Urothelium cell line (cell line): ENCODE data around the gene VMP1.
"Not testable (repeated sequence)": the region's sequence is repeated elsewhere in the genome, so short reads cannot be mapped to it uniquely, and the experiment has no call there.

Experiments used
- DNase-seq: peaks from one replicate; pipeline ENCODE4 v3.0.0; 2011; ENCODE audit warnings: low spot score, mixed read lengths
- FAIRE-seq: peaks from 2 replicates; lab custom pipeline; 2011; peaks lifted over from hg19 to GRCh38; lab: Jason Lieb, UNC

Gene VMP1

DNA sequence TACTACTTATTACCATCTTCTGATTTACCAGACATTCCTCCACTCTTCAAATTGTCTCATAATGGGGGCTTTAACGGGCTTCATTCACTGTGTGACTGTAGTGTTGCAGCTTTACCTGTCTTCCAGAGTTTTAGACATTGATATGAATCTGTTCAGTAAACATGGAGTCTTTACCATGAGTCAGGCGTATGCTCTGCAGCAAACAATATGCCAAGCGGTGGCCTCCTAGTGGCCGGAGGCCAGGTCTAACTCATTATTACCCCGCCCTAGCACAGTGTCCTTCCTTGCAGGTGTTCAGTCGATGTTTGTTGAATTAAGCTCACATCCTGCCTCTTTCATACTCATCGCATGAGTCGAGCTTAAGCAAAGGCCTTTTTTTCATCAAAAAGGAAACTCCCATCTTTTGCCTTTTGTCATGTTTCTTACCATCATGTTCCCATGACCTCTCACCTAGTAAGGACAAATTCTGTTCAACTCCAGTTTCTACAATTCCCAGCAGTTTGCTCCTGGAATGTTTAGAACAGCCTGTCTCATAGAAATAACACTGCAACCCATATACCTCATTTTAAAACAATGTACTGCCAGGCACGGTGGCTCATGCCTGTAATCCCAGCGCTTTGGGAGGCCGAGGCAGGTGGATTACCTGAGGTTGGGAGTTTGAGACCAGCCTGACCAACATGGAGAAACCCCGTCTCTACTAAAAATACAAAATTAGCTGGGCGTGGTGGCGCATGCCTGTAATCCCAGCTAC lies 145.9 kb downstream of the VMP1 start:
- DNase-seq (peak; percentile 94), FAIRE-seq (peak; percentile 71)

DNA sequence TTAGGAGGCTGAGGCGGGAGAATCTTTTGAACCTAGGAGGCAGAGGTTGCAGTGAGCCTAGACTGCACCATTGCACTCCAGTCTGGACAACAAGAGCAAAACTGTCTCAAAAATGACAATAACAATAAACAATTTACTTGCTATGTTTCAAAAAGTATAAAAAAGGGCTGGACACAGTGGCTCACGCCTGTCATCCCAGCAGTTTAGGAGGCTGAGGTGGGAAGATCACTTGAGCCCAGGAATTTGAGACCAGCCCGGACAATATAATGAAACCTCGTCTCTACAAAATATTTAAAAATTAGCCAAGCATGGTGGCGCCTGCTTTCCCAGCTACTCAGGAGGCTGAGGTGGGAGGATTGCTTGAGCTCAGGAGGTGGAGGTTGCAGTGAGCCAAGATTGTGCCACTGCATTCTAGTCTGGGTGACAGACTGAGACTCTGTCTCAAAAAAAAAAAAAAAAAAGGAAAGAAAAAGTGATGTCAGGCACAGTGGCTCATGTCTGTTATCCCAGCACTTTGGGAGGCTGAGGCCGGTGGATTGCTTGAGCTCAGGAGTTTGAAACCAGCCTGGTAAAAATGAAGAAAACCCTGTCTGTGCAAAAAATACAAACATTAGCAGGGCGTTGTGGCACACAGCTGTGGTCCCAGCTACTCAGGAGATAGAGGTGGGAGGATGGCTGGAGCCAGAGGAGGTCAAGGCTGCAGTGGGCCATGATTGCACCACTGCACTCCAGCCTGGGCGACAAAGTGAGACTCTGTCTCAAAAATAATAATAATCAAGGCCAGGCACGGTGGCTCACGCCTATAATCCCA lies 146.7 kb downstream of the VMP1 start:
- not testable (repeated sequence) for DNase-seq, FAIRE-seq

DNA sequence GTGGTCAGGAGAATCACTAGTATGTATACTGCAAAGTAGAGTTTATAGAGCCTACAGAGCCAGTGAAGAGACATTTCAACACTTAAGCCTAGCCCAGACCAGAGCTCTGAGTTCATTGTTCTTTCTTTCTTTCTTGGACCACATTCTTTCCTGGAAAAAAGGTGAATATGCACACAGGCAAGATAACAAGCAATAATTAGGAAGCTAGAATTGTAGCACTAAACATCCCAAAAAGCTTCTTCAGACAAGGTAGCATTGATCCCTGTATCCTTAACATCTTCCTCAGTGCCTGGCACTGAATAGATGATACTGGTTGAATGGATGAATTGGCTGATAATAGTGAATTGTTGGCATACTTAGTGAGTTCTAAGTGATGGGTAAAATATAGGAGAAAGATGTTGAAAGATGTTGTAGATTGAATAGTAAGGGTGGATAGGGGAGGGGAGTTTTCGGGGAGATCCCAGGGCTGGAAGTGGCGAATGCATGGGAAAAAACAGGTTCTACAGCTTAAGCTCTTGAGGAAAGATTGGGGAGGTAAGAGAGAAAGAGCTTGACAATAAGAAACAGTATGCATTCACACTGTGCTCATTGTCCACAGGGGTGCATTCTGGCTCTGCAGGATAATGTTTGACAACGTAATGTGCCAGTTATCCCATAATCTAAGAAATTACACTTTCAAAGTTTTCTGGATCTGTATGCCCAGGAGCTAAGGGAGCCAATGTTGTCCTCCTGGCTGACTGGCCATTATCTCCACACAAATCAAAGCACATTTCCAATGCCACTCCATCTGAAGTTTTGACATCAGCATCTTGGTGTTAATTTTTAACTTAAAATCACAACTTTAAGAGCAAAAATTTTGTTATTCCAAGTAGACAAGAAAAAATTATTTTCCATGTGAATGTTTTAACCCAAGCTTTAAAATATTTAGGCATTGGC lies 149.7 kb downstream of the VMP1 start:
- no peak for FAIRE-seq
- DNase-seq: no peak

DNA sequence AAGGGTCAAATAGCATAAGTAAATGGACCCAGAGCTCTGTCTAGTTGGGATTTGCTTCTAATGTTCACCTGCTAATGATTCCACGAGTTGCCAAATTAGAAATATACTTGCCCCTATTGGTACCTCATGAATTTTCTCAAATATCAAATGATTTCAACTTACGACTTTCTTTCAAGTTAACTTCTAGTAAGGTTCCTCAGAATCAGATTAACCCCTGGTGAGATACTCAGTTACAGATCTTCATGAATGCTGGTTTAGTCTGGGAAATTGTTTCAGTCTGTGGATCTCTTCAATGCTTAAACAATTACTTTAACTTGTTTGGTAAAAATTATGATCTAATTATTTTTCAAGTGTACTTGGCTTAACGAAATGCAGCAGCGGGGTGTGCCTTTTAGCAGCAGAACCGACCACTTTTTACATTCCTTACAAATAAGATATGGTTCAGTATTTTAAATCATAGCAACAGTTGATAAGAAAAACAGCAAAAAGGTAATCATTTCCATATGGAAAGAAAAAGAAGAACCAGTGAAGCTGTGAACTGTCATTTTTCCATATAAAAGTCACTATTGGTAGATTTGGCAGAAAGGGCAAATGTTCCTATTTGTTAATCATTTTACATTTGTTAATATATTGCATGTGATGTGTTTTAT lies 150.8 kb downstream of the VMP1 start:
- FAIRE-seq: no peak

DNA sequence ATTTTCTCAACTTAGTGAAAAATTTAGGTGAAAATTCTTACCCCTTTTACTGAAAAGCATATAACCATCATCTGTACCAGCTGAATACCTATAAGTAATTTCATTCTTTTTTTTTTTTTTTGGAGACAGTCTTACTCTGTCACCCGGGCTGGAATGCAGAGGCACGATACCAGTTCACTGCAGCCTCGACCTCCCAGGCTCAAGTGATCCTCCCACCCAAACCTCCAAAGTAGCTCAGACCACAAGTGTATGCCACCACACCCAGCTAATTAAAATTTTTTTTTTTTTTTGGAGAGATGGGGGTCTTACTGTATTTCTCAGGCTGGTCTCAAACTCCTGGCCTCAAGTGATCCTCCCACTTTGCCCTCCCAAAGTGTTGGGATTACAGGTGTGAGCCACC lies 151.5 kb downstream of the VMP1 start:
- FAIRE-seq: no peak

More for the DNA sequence above, 150.8 kb downstream of the VMP1 start:
- no peak for DNase-seq

DNA sequence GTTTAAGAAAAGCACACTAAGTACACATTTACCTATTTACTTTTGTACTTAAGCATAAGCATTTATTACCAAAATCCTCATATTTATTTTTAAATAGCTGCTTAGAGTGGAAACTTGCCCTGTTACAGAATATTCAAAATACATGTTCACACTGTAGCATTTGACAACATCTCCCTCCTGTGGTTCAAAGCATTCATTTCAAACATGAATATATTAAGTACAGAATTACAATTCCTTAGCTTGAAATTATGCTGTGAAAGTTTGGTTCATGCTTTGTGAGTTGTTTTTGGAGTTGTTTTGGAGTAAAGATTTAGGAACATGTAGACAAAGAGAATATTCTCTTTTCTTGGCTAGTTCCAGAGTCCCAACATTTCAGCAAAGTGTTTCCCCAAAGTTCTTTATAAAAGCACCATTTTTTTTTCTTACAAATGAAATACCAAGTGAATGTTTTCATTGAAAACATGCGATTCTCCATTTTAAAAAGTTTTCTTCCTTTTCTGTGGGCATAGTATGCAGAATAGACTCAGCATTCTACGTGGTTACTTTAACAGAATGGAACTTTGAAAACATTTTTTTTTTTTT lies 152.1 kb downstream of the VMP1 start:
- FAIRE-seq (no peak), DNase-seq (no peak)

More for the DNA sequence above, 151.5 kb downstream of the VMP1 start:
- DNase-seq: no peak

DNA sequence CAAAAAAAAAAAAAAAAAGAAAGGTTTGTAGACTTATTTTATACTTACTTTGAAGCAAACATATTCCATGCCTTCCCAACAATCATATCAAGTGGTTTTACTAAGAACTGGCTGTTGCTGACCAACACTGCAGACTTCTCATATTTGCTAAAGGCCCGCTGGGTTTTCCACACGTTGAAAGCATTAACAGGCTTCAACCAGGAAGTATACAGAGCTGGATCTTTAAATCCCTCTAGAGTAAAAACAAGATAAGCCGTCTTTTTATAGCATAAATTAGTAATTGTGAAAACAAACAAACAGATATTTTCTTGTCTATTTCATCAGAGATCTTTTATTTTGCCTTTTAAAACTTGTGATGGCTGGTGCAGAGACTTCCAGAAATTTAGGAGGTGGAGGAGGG lies 156.2 kb downstream of the VMP1 start:
- FAIRE-seq: no peak

DNA sequence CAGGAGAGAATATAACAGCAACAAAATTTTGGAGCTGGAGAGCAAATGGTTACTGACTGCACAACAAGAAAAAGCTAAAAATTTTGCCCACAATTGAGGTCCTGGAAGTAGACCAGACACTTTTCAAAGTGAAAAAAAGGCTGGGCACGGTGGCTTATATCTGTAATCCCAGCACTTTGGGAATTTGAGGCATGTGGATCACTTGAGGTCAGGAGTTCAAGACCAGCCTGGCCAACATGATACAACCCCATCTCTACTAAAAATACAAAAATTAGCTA lies 162.4 kb downstream of the VMP1 start:
- DNase-seq: no peak
- FAIRE-seq: no peak

More for the DNA sequence above, 156.2 kb downstream of the VMP1 start:
- no peak for DNase-seq

DNA sequence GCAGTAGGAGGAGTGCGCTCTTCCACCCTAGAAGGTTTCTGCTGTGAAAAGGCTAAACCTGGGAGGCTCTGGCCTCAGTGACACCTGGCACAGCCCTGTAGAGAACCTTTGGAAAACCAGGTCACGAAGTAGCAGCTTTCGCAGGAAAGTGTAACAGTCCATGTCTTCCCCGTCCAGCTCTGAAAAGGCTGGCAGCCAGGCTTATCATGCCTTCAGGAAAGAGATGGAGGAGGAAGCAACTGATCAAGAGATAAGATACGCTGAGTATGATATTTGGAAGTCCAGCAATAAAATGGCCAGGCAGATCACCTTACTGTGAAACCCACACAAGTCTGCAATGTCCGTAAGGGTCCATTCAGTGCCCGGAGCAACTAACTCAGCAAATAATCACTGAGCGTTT lies 163.0 kb downstream of the VMP1 start:
- FAIRE-seq (no peak), DNase-seq (no peak)

DNA sequence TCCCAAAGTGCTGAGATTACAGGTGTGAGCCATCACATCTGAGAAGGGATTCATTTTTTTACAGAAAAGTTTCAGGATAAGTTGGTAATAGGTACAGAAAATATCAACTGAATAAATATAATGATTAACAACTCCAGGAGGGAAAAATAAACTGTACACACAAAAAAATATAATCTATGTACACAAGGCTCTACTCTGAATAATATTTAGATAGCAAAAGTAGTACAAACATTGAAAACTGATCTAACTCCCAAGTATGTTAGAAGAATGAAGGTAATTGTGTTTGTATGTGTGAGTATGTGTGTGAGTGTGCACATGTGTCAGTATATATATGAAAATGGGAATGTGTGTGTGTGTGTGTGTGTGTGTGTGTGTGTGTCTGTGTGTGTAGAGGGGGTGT lies 164.9 kb downstream of the VMP1 start:
- FAIRE-seq (no peak), DNase-seq (no peak)

DNA sequence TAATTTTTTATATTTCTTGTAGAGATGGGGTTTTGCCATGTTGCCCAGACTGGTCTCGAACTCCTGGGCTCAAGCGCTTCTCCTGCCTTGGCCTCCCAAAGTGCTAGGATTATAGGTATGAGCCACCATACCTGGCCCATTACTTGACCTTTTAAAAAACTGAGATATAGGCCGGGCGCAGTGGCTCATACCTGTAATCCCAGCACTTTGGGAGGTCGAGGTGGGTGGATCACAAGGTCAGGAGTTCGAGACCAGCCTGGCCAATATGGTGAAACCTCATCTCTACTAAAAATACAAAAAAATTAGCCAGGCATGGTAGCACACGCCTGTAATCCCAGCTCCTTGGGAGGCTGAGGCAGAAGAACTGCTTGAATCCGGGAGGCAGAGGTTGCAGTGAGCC lies 166.0 kb downstream of the VMP1 start:
- not testable (repeated sequence) for FAIRE-seq, DNase-seq

DNA sequence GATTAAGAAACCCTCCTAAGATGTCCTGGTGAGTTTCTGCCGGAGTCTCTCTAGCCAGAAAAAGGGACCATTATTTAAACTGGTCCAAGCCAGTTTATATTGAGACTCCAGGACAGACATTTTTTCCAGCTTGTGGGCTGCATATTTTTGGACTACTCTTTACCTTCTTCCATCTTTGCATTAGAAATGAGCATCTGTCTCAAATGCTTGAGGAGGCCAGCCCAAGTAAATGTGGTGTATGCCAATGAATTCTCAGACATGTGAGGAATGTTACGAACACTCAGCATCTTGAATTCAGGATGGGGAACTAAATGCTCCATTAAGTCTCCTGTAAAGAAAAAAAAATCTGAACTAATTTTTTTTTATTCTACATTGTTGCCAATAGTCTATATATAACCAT lies 166.9 kb downstream of the VMP1 start:
- no peak for DNase-seq
- FAIRE-seq: no peak

DNA sequence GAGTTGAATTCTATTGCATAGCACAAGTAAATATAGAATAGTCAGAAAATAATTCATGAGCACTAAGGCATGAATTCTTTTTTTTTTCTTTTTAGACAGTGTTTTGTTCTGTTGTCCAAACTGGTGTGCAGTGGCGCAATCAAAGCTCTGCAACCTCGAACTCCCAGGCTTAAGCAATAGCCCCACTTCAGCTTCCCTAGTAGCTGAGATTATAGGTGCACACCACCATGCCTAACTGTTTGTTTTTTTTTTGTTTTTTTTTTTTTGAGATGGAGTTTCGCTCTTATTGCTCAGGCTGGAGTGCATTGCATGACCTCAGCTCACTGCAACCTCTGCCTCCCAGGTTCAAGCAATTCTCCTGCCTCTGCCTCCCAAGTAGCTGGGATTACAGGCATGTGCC lies 168.7 kb downstream of the VMP1 start:
- DNase-seq: no peak
- FAIRE-seq: no peak

DNA sequence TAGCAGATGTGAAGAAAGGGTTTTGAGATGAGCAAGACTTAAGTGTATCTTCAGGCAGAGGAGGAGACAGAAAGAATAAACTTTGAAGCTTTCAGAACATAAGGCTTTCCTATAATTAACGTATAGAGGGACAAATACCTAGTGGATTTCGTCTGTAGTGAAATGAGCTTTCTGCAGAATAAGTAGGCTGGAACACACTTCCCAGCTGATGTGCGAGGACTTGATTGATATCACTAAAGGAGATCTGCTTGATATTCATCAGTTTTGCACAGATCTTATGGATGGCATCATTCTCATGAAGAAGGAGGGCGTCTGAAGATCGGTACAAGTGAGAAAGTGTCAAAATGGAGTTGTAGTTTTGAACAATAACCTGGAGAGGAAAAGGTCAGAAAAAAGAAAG lies 170.5 kb downstream of the VMP1 start:
- FAIRE-seq: no peak
- DNase-seq: no peak

DNA sequence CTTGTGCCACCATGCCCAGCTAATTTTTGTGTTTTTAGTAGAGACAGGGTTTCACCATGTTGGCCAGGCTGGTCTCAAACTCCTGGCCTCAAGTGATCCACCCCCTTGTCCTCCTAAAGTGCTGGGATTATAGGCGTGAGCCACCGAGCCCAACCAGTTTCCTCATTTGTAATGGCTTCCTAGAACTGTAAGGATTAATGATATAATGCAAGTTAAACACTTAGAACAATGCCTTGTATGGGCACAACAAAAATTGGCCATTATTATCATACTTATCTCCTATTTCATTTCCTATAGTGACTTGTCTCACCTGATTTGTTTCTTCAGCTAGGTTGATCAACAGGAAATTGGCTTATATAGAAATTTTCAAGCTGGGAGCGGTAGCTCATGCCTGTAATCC lies 171.2 kb downstream of the VMP1 start:
- FAIRE-seq (no peak), DNase-seq (no peak)

DNA sequence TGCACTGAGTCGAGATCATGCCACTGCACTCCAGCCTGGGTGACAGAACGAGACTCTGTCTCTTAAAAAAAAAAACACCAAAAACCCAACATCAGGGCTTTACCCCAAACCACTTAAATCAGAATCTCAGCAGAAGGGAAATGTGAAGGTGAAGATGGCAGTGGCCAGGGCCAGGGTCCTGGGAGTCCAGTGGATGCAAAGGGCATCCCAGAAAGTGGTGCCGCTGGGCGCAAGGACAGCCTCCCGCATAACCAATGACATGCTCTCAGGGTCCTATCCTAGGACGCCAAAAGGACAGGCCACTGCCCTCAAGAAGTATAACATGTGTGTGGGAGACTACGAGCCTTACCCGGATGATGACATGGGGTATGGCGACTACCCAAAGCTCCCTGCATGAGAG lies 177.4 kb downstream of the VMP1 start:
- DNase-seq: no peak
- no peak for FAIRE-seq

DNA sequence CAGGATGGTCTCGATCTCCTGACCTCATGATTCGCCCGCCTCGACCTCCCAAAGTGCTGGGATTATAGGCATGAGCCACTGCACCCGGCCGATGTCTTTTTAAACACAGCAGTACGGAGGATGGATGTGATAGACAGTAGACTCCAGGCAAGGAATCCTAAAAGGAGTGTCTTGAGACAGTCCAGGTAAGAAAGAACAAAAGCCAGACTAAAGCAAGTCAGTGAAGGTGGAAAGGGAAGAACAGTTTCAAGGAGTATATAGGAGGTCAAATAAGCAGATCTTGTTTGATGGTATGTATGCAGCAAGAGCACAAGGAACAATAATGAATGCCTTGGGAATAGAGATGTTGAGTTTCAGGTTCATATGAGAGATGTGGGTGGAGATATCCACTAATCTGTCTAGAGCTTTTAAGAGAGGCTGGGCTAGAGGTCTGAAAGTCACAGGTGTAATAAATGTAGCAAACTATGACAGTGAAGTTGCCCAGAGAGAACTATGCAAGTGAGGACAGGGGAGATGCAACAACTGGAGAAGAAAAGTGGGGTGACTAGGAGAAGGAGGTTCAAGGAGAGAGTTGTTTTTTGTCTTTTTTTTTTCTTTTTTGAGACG lies 180.8 kb downstream of the VMP1 start:
- DNase-seq (no peak), FAIRE-seq (no peak)

DNA sequence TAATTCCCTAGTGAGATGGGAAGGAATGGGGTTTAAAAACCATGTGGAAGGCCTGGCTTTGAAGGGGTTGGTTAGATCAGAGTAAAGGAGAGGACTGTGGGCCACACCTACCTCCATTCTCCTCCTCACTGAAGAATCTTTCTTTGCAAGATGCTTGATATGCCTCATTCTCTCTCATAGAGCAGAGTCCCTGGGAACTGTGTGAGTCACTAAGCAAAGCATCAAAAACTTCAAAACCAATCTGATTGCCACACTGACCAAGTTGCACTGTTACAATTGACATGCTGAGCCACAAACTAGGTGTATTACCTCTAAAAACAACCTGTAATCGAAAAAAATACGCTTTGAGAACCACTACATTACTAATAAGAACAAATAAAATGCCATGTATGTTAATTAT lies 183.3 kb downstream of the VMP1 start:
- FAIRE-seq (no peak), DNase-seq (no peak)
